SU-DHL-6 (cell line): Measurements from ENCODE around the gene MAP7.

Experiments
- H2AFZ ChIP-seq: fragments of 200-600 bp; sonication (generic); 2 replicates; pipeline ENCODE4 v1.6.1; 2014; ENCODE audit warnings: low read depth, mild to moderate bottlenecking, moderate library complexity, mixed read lengths, antibody characterized with exemption, low read length; ENCODE audit not compliant: severe bottlenecking
- H3F3A ChIP-seq: fragments of 200-600 bp; shearing (Covaris generic); 2 replicates; pipeline ENCODE4 v1.6.0; 2016; ENCODE audit warnings: antibody characterized with exemption, mild to moderate bottlenecking; ENCODE audit not compliant: insufficient read depth
- H3K27ac ChIP-seq: fragments of 200-600 bp; sonication (generic); 2 replicates; pipeline ENCODE4 v1.5.1; 2016; ENCODE audit warnings: low read depth, mild to moderate bottlenecking, low read length, moderate library complexity, mixed read lengths
- H3K27me3 ChIP-seq: fragments of 200-600 bp; sonication (generic), shearing (Covaris generic); 2 replicates; pipeline ENCODE4 v1.6.0; 2014; ENCODE audit warnings: mild to moderate bottlenecking, low read length
- H3K36me3 ChIP-seq: fragments of 200-600 bp; sonication (generic); 2 replicates; pipeline ENCODE4 v1.6.1; 2014; ENCODE audit warnings: mild to moderate bottlenecking, low read length, mixed read lengths
- H3K4me2 ChIP-seq: fragments of 300-600, 200-600 bp; shearing (Covaris generic), sonication (generic); 2 replicates; pipeline ENCODE4 v1.6.0; 2014; ENCODE audit warnings: low read length, low read depth, mild to moderate bottlenecking; ENCODE audit not compliant: poor library complexity, severe bottlenecking
- H3K4me3 ChIP-seq: fragments of 200-600 bp; sonication (generic); 2 replicates; pipeline ENCODE4 v1.5.1; 2014; ENCODE audit warnings: antibody characterized with exemption, low read length, mild to moderate bottlenecking, mixed read lengths; ENCODE audit not compliant: insufficient read depth, poor library complexity, severe bottlenecking
- H3K79me2 ChIP-seq: fragments of 200-600 bp; sonication (generic); 2 replicates; pipeline ENCODE4 v1.6.1; 2014; ENCODE audit warnings: mild to moderate bottlenecking, low read length, moderate library complexity; ENCODE audit not compliant: insufficient read depth
- H3K9ac ChIP-seq: fragments of 200-600 bp; sonication (generic); 2 replicates; pipeline ENCODE4 v1.7.0; 2014; ENCODE audit warnings: mild to moderate bottlenecking, low read length
- H3K9me2 ChIP-seq: fragments of 200-600 bp; sonication (generic); replicated peaks from 2 replicates; pipeline ENCODE4 v1.6.1; 2014; ENCODE audit warnings: low read length; ENCODE audit not compliant: insufficient read depth
- H3K9me3 ChIP-seq: fragments of 200-600 bp; sonication (generic); 2 replicates; pipeline ENCODE4 v1.6.1; 2014; ENCODE audit warnings: low read length, mixed read lengths; ENCODE audit not compliant: insufficient read depth
- H4K20me1 ChIP-seq: fragments of 200-600 bp; sonication (generic); 2 replicates; pipeline ENCODE4 v1.6.1; 2014; ENCODE audit warnings: low read depth, mild to moderate bottlenecking, antibody characterized with exemption, low read length, moderate library complexity, mixed read lengths
- EZH2phosphoT487 ChIP-seq: fragments of 200-600 bp; sonication (generic), shearing (Covaris generic); conservative IDR thresholded peaks from 2 replicates; pipeline ENCODE4 v1.6.1; 2018; ENCODE audit warnings: mild to moderate bottlenecking, antibody characterized with exemption, low read length, moderate library complexity, mixed read lengths
- TF ChIP-seq, protein P1 (sequence below): fragments of 200-600 bp; sonication (generic); IDR thresholded peaks from one replicate; pipeline ENCODE4 v1.5.1; 2017; ENCODE audit warnings: antibody characterized with exemption, mild to moderate bottlenecking, low read length, moderate library complexity; ENCODE audit not compliant: insufficient read depth, poor library complexity, severe bottlenecking

MAP7 gene

GRCh38 chr6:136360783-136361182, 189.4 kb downstream of the MAP7 start:
- Histone ChIP-seq H3F3A (no peaks in the 10 kb centered on the region), H3K36me3 (no peaks in the 10 kb centered on the region), H3K4me3 (no peak overlapping the region), H3K9ac (no peak overlapping the region), H3K27ac (no peak overlapping the region), H3K9me2 (no peaks in the 10 kb centered on the region), H2AFZ (no peak overlapping the region), H3K27me3 (no peaks in the 10 kb centered on the region), H3K9me3 (no peaks in the 10 kb centered on the region), H3K79me2 (no peaks in the 10 kb centered on the region), H3K4me2 (no peak overlapping the region), H4K20me1 (no peaks in the 10 kb centered on the region)
- TF ChIP-seq EZH2phosphoT487, result no peak
- TF ChIP-seq, protein P1, sequence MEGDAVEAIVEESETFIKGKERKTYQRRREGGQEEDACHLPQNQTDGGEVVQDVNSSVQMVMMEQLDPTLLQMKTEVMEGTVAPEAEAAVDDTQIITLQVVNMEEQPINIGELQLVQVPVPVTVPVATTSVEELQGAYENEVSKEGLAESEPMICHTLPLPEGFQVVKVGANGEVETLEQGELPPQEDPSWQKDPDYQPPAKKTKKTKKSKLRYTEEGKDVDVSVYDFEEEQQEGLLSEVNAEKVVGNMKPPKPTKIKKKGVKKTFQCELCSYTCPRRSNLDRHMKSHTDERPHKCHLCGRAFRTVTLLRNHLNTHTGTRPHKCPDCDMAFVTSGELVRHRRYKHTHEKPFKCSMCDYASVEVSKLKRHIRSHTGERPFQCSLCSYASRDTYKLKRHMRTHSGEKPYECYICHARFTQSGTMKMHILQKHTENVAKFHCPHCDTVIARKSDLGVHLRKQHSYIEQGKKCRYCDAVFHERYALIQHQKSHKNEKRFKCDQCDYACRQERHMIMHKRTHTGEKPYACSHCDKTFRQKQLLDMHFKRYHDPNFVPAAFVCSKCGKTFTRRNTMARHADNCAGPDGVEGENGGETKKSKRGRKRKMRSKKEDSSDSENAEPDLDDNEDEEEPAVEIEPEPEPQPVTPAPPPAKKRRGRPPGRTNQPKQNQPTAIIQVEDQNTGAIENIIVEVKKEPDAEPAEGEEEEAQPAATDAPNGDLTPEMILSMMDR, result no peak

DNA sequence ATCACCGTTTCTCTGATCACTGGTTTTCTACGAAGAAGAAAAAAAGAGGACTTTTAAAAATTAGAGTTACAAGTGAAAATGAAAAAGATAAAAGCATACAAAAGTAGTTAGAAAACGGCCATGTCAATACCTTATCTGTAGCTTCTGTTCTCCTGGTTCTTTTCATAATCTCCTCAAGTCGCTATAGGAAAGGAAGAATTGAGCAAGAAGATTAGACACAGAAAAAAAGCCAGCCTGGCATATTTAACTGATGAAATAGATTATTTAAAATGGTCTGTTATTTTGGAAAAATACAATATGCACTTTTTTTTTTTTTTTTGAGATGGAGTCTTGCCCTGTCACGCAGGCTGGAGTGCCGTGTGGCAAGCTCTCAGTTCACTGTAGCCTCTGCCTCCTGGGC, 190.4 kb downstream of the MAP7 start:
- H3K36me3 ChIP-seq, result no peaks in the 10 kb centered on the region
- H3K27ac ChIP-seq, result no peak overlapping the region
- no peak overlapping the region for H2AFZ ChIP-seq
- H3K9me2 ChIP-seq, result no peaks in the 10 kb centered on the region
- H3K79me2 ChIP-seq, result no peaks in the 10 kb centered on the region
- TF ChIP-seq EZH2phosphoT487, result no peak
- TF ChIP-seq, protein P1, result no peak
- no peak overlapping the region for H3K9ac ChIP-seq
- no peaks in the 10 kb centered on the region for H4K20me1 ChIP-seq
- no peaks in the 10 kb centered on the region for H3K27me3 ChIP-seq
- no peak overlapping the region for H3K4me2 ChIP-seq
- H3K4me3 ChIP-seq, result no peak overlapping the region
- H3K9me3 ChIP-seq, result no peaks in the 10 kb centered on the region
- H3F3A ChIP-seq, result no peaks in the 10 kb centered on the region

DNA sequence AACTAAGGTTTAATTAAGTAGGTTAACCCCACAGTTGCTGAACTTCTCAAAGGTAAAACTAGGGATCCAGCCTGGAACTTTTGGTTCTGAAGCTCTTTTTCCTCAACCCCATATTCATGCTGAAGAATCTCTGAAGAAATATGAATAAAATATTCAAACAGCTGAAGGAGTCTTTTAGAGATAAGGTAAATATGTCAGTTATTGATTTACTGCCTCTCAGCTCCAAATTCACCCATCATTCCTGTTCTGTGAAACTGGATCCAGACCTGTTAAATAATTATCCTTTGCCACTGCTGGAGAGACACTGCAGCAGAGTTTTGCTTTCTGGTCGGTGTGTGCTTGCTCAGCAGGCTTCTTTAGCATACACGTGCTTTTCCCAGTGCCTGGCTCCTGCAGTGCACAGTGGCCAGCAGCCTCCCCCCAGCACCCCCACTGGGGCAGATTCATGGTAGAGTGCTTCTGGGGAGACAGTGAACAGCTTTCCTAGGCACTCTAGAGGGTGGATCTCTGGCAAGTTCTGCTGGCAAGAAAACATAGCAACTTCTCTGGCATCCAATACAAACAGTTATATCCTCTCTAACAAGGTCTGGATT, 198.6 kb downstream of the MAP7 start:
- H3K9me2 ChIP-seq, result no peaks in the 10 kb centered on the region
- TF ChIP-seq, protein P1, result no peak
- no peak for TF ChIP-seq EZH2phosphoT487
- no peaks in the 10 kb centered on the region for H3K36me3 ChIP-seq
- no peak overlapping the region for H3K9ac ChIP-seq
- H3K4me3 ChIP-seq, result no peak overlapping the region
- no peaks in the 10 kb centered on the region for H3F3A ChIP-seq
- H3K27ac ChIP-seq, result no peak overlapping the region
- no peaks in the 10 kb centered on the region for H4K20me1 ChIP-seq
- no peaks in the 10 kb centered on the region for H3K79me2 ChIP-seq
- no peaks in the 10 kb centered on the region for H3K27me3 ChIP-seq
- no peak overlapping the region for H2AFZ ChIP-seq
- no peaks in the 10 kb centered on the region for H3K9me3 ChIP-seq
- no peak overlapping the region for H3K4me2 ChIP-seq

DNA sequence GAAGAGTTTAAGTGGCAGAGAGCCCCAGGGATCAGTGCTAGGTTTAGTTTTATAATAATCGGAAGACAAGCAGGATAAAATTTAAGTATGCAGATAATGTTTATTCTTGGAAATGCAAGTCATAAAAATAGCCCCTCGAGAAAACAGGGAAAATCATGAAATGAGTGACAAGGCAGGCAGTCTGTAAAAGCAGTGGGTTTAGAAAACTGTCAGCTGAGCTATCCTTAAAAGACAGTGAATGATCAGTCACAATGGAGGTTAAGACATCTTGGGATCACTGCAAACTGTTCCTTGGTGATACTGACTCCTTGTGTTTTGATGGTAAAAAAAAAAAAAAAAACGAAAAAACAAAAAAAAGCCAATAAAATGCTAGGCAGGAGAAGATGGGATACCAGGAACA, 199.3 kb downstream of the MAP7 start:
- no peak for TF ChIP-seq EZH2phosphoT487
- TF ChIP-seq, protein P1, result no peak

More for the DNA sequence above, 199.3 kb downstream of the MAP7 start:
- no peak overlapping the region for H3K4me3 ChIP-seq
- no peak overlapping the region for H3K9ac ChIP-seq
- no peak overlapping the region for H3K4me2 ChIP-seq
- H3F3A ChIP-seq, result no peaks in the 10 kb centered on the region
- H3K9me3 ChIP-seq, result no peaks in the 10 kb centered on the region
- no peak overlapping the region for H3K27ac ChIP-seq
- H3K27me3 ChIP-seq, result no peaks in the 10 kb centered on the region
- H4K20me1 ChIP-seq, result no peaks in the 10 kb centered on the region
- no peak overlapping the region for H2AFZ ChIP-seq
- H3K79me2 ChIP-seq, result no peaks in the 10 kb centered on the region
- H3K9me2 ChIP-seq, result no peaks in the 10 kb centered on the region
- H3K36me3 ChIP-seq, result no peaks in the 10 kb centered on the region
